ENCODE data around the gene STIM2.

GRCh38 chr4:26916195-26916594 lies 55.6 kb downstream of the STIM2 start:
- no peak for TF ChIP-seq CTCF (IDR thresholded peaks at IDR 0.05)
- no peak for TF ChIP-seq EZH2 (IDR thresholded peaks at IDR 0.05; ENCODE audit: borderline replicate concordance, insufficient read depth, low read depth, low read length, poor library complexity, severe bottlenecking)

All from B cell (primary cell).